ENCODE data around the gene DCC. TPM values are rescaled to one million over a fixed set of nuclear protein-coding genes. Genes with fewer than 3 reads are reported as not detected.

Gene DCC
- polyA plus RNA-seq, 1 donor, result 8.7 TPM

DNA sequence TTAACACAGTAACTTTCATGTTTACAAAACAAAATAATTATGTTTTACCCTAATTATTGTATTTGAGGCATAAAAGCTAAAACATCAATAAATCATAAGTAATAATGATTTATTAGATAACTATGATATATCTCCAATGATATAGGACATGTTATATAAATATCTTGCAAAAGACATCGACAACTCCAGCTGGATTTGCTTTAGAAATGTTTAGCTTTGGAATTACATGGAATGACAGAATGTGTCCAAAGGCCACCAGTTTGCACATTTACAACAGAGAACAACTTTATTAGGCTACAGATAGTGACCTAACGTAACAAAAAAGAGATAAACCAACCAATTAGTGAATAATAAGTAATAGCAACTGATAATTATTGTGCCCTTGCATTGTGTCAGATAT, 475.7 kb downstream of the DCC start:
- DNase-seq, result no peak

DNA sequence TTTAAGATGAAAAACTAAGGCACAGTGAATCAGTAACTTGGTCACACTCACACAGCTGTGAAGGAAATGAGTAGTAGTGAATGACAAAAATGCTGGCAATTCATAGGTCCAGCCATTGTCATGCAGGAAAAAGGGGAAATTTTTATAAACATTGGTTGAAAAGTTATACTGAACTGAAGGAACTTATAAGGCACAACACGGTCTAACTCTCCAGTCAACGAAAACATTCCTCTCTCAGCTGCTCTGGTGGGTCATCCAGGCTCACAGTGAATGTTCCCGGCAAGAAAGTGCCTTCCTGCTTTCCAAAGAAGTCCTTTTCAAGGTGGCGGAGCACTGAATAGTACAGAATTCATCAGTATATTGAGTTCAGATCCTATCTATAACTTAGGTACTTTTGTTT, 476.1 kb downstream of the DCC start:
- DNase-seq, result no peak

DNA sequence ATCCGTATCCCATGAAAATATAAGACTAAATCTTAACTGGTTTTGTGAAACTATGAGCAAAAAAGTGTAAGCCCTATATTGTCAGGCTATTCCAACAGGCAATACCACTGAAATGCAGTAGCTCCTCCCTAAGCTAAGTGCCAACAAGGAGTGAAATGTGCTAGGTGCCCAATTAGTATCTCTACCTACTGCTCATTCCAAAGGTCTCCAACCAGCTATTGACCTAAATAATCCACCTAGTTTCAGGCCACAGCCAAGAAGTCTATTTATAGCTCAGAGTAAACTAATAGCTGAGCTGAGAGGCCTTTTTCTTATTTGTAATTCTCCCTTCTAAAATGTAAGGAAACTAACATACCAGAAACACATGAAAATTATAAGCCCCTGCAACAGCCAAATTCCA, 482.2 kb downstream of the DCC start:
- DNase-seq, result no peak

DNA sequence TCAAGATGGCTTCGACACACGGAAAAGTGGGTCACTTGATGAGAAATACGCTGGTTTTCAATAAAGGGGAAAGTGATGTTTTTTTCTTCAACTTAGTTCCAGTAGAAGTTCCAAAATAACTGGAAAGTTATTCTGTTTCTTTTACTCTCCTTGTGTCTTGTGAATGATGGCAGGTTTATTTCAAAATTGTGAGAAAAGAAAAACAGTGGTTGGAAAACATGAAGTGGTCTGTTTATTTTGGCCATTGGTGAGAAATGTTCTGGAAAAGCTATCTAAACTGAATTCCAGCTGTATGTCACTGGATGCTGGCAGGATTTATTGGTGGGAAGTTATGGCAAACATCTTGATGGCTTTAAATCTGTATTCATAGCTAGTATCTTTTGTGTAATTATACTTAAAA, 484.1 kb downstream of the DCC start:
- DNase-seq, result no peak

DNA sequence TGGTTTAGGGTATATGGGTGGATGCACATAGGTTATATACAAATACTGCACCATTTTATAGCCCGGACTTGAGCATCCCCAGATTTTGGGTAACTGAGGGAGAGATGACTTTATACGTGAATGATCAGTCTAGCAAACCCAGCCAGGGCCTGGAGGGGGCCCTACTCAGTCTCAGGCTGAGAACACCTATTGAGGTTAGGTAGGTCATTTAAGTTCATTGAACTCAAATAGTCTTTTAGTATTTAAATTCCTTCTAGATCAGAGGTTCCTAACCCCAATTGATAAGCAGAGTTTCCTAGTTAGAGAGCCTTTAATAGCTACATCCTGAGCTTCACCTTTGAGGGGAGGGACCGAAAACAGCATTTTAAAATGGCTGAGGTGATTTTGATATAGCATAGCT, 487.0 kb downstream of the DCC start:
- DNase-seq, result no peak

DNA sequence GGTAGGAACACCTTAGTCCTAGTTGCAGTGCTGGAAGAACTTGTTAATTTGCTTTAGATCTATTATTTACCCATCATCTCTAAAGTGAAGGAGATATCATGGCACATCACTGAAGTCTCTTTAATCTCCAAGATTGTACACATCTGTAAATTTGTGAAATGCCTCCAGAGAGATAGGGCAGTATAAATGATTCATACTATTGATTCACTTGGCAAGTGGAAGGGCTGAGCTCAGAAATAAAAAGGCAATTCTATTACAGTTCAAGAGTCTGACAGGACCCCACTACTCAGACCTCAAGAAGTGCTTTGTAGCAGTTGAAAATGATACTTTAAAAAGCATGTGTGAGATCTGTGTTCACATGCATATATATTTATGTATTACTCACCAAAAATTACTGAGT, 489.3 kb downstream of the DCC start:
- DNase-seq, result no peak

DNA sequence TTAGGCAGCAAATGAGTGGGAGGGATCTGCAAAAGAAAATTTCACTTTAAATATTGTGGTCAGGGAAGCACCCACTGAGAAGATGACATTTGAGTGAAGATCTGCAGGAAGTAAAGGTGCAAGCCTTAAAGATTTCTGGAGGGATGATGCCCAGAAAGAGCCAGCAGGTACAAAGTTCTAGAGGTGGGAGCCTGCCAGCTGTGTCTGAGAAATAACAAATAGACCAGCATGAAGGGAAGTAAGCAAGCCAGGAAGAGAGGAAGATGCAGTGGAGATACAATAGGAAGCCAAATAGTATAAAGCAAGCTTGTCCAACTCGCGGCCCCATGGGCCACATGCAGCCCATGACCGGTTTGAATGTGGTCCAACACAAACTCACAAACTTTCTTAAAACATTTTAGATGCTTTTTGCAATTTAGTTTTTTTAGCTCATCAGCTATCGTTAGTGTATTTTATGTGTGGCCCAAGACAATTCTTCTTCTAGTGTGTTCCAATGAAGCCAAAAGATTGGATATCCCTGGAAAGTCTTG, 489.9 kb downstream of the DCC start:
- DNase-seq, result no peak

DNA sequence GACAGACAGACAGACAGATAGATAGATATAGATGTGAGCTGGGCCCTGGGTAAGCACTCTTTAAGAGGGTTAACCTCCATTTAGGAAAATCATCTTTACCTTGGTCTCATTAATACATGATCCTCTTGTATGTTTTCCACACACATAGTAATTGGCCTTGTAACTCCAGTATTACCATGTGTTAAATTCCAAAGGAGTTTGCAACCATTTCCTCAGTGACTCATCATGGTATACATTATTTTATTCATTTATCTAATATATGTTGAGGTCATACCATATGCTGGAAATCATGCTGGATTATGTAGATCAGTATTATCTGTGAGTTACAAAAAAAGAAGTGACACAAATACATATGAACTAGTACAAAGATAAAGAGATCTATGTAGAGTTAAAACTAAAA, 504.3 kb downstream of the DCC start:
- DNase-seq, result no peak

DNA sequence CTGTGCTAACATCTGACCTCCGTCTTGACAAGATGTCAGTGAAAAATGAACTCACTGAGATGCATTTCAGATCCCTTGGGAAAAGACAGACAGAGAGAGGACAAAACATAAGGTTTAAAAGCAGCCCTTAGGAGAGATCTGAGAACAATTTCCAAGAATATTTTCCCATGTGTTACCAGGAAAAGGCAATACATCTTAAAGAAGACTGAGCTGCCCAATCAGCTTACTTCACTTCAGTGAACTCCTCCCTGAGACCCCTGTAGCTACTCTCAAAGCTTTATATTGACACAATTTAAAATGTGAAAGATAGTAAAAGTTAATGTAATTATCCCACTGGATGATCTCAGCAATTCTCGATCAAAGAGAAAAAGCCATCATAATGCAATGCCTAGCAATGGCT, 505.0 kb downstream of the DCC start:
- DNase-seq, result no peak

DNA sequence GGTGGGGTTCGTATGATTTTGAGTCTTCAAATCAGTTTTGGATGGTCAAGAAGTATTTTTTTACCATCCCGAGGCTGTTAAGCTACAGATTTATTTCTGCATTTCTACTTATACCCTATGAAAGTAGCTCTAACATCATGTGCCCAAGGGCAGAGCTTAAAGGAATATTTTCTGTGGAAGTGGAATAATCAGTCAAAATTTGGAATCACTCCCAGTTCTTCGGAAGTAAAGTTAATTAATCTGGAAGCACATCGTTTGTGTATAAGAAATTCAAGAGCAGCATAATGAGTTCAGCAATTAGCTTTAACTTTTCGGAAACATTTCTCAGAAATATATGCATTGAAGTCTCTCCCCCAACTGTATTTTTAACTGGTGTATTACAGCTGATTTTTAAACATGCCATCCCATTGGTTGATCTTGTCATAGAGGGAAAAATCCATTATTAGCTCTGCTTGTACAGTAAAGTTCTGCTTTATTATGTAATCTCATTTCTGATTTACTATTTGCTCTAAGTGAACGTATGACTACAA, 510.1 kb downstream of the DCC start:
- no peak for DNase-seq

DNA sequence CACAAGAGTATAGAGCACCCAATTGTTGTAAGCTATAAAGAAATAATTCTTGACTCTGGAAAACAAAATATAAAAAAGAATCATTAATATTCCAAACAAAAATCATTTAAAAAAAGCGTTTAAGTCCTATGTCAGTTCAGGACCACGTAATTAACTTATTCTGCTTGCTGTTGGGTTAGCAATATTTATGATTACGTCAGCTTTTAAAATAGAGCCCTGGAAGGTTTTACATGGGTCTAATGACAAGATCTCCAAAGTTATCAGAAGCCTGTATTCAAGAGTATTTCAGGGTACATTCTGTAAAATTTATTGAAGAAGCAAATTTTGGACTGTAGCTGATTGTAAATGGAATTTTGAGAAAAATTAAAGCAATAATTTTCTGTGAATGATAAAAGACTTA, 521.6 kb downstream of the DCC start:
- no peak for DNase-seq

DNA sequence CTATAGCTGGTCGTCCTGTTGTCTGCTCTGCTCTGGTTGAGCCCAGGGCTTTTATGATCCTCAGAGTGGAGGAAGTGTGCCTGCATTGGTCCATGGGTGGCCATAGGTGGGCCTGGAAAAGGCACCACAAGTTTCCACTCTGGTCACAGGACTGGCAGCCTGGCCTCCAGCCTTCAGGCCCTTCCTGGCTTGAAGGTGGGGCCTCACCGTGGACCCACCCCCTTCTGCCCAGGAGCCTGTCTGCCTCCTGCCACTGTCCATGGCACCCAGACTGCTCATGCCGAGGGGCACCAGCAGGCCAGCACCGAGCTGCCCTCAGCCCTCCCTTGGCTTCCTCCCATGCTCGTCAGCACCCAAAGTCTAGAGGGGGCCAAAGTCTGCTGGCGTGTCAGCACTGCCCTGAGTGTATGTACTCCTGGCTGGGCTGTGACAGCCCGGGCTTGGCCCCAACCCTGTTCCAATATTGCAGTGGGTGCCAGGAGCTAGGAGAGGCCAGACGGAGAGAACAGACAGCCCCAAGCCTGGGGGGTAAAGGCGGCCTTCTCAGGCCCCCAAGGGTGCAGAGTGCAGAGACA, 529.4 kb downstream of the DCC start:
- DNase-seq, result no peak

DNA sequence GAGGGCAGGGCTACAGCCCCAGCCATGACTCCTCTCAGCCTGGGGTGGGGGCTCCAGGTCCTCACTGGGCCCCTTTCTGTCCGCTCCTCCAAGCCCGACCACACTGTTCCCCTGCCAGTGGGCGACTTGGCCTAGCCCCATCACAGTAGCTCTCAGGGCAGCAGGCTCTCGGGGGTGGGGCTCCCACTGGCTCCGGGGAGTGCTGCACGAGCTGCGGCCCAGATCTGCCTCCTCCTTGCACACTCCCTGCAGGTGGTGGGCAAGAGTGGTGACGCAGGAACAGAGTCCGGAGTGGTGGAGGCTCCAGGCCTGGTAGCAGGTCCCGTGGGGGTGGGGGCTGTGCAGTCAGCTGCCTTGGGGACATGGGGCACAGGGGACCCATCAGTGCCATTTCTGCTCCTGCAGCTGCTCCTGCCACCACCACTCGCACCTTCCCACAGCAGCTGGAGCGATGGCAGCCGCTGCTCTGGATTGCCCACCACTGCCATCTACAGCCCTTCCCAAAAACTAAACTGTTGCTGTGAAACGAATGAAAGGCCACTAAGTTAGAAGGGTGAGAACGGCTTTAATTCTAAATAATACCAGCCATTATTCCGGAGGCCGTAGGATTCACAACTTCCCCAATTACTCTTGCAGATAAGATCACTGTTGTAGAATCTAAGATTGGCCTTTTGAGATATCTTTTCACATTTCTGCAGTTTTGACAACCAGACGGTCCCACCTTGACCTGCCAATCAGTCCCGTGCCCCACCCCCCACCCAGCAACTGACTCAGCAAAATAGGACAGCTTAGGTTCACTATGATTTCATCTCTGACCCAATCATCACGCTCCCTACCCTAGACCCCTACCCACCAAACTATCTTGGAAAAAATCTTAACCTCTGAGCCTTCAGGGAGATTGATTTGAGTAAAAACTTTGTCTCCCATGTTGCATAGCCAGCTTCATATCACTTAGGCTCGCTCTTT, 530.2 kb downstream of the DCC start:
- DNase-seq, result peak; percentile 15

DNA sequence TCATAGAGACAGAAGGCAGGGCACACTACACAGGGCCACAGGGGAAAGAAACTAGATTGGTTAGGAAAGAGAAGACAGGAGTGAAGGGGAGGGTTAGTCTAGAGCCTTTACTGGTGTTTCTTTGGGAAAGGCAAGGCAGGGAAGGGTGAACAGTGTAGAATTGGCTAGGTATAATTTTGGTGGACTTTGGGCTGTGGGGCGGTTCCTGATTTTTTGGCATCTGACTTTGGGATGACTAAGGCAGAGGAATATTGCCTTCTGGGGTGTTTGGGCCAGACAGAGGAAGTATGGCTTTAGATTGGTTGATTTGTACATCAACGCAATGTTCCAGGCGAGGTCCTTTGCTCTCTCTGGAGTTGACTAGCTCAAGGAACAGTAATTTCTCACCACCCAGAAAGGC, 534.8 kb downstream of the DCC start:
- DNase-seq, result no peak

DNA sequence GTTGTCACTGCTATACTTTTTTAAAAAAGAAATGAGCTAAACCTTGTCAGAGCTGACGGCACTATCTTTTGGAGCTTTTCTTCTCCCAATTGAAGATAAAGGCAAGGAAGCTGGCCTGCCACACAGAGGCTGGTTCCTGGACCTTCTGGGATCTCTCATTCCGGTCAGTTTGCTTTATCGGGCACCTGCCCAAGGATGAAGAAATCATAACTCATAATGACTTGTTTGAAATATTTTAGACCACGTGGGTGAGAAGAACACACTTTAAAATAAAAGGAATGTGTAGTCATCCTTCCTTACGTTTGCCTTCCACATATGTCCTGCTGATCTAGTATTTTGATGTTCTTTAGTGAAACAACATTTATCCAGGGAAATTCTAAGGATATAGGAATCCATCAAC, 535.7 kb downstream of the DCC start:
- DNase-seq, result no peak

DNA sequence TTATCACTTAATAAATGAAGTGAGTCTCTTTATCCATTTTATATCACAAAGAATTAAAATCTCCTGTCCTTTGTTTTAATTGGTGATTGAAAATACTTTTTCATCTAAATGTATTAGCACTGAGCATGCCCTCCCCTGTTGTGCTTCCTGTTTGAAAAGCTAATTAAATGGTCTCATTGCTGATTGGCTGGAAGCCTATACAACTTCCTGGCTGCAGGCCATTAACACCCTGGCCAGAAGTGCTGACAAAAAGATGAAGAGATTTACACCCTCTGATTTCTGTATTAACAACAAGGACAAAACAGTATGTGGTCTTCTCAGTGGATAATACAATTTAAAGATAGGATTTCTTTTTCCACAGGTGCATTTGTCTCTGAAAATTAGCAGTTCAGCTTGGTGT, 548.0 kb downstream of the DCC start:
- no peak for DNase-seq

DNA sequence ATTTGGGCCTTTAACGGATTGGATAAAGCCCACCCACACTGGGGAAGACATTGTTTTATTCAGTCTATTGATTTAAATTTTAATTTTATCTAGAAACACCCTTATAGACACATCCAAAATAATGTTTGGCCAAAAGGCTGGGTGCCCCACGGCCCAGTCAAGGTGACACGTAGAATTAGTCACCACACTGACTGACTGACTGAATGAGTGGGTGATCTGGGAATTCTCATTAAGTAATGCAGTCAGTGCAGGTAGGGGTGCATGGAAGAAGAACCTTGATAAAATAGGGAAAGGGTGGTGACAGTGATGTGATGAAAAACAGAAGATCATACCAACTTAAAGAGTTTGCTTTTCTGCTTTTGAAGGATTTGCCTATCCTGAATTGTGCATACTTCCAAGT, 554.8 kb downstream of the DCC start:
- DNase-seq, result no peak

DNA sequence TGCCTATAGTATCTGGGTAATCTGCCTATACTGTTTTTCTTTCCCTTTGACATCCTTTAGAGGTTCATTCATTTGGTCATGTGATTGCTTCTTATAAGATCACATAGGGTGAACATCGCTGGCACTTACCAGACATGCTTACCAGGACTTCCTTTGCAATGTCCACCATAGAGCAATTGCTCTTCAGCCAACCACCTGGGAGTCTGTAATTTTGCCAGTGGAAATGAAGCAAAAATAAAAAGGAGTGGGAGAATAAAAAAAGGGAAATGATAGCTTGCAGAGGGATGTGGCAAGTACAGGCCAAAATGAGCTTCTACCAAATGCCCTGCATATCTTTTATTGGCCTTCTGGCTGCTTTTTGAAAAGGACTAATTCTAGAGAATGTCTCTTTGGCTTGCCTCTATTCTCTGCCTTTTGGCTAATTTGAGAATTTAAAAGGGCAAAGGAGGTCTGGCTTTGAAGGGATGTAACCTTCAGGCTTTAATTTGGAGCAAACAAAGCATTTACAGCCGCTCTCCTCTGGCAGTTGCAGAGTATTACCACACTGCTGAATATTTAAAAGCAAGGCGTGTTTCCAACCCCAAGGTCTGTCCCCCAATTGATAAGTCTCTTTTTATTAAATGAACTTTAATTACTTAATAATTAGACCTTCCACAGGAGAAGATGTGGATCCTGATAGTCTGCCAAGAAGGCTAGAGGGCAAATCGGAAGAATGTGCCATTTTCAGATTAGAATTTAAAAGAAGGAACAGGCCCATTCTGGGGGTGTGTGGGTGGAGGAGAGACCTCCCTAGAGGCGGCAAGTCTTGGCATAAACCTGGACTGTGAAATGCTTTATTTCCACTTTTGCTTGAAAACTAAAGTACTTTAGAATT, 557.9 kb downstream of the DCC start:
- DNase-seq, result no peak

DNA sequence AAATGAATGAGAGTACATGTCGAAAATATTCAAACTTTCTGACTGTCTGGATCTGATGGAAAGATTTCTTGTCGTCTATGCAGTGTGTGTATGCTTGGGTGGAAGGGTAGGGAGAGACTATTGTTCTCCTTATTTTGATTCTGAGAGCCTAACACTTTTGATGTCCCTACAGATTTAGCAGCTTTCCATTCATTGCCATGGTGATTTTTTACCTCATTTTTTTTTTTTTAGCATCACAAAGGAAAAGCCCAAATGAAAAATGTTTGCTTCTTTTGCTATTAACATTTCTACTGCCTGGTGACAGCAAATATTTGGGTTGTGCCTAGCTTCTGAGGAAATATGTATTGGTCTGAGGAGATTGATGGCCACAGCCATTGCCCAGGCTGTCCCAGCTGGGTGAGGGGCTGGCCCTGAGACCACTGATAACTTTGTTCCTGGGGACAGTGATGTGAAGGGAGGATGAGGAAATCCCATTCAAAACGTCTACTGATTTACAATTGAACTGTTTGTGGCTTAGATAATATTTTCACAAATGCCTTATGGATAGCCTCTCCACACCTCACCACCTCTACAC, 558.6 kb downstream of the DCC start:
- DNase-seq, result no peak

DNA sequence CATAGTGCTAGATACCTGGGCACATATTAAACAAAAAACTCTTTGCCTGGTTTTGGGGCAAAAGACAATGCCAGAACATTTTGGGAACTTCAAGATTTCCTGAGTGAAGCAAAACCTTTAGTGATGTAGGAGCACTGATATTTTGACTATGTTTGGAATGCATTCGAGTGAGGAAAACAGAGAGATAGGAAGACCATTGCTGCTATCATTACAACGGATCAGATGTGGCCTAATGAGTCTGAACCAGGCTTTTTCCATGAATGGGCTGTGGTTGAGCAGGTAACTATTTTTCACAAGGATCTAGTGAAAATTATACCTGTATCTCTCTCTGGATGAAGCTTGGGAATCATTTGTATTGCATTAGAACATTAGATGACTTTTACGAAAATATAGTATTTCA, 562.2 kb downstream of the DCC start:
- DNase-seq, result no peak

DNA sequence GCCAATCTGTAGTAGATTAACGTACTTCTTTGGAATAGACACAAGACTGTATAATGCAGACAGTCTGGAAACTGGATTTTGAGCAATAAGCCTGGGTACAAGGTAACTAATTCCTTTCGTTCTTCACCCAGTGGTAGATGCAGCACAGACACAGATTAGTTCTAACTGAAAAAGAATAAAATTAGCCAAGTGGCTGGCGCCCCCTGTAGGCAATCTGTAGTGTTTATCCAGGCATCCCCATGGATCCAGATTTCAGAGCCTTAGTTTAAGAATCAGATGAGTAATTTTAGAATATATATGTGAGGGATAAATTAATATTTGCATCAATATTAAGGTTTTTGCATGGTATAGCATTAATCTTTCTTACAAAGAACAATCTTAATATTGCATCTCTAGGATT, 563.9 kb downstream of the DCC start:
- DNase-seq, result peak; percentile 60

Data from left kidney (tissue), 2 donors.